Stimulated activated naive CD8-positive, alpha-beta T cell treated with anti-CD3 and anti-CD28 coated beads, Interleukin-15, Interleukin-2, amounts not matched to agents 100 U/mL and 50 U/mL, for 24 hours (primary cell): ENCODE measurements around the gene SLC2A5.

Experiments used
- ATAC-seq: fragments of 150-1000 bp; cut with Tn5 transposase; one replicate; pipeline ENCODE4 v1.10.0; 2021
- DNase-seq: peaks from one replicate; pipeline ENCODE4 v3.0.0; 2021

The SLC2A5 gene

DNA sequence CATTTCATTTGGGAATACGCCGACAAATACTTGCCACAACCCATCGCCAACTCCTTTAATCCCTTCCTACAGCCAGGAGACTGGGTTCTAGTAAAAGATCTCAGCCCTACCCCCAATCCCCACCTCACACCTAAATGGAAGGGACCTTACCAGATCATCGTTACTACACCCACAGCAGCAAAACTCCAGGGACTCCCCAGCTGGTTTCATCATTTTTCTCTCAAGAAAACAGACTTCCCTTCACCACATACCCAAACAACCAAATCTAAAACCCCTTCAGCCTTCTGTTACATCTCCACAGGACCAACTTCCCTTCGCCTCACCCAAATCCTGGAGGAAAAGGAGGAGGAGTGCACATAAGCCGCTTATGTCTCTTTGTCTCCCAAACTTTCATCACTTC is 23.7 kb upstream of the SLC2A5 start:
- ATAC-seq, result no peak
- no peak for DNase-seq

DNA sequence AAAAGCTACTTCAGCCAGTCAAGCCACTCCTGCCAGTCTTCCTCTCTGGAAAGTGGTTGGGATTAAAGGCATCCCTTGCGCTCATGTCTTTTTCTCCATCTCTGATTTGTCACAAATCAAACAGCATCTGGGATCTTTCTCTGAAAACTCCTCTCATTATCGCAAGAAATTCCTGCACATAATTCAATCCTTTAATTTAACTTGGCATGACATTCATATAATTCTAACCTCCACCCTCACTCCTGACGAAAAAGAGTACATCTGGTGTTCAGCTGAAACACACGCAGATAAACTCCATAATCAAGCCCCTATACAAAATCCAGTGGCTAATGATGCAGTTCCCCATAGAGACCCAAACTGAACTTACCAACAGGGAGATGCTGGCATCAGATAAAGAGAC is 19.4 kb upstream of the SLC2A5 start:
- no peak for DNase-seq
- ATAC-seq, result no peak

GRCh38 chr1:9087411-9088125 is 18.1 kb upstream of the SLC2A5 start:
- ATAC-seq (no peak), DNase-seq (no peak)

DNA sequence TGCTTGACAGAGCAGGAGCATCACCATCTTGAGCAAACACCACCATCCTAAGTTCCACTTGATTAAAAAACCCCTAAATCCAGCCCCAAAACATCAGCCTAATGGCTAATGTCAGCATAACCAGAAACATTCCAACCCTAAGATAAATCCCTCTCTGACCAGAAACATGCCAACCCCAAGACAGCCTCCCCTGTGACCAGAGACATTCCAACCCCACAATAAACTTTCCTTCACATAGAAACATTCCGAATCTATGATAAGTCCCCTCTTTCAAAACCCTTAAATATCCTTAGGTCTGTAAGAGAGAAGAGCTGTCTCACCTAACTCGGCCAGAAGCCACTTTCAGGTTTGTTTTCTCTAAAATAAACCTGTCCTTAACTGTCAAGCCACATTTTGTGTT is 17.4 kb upstream of the SLC2A5 start:
- DNase-seq (no peak), ATAC-seq (no peak)

DNA sequence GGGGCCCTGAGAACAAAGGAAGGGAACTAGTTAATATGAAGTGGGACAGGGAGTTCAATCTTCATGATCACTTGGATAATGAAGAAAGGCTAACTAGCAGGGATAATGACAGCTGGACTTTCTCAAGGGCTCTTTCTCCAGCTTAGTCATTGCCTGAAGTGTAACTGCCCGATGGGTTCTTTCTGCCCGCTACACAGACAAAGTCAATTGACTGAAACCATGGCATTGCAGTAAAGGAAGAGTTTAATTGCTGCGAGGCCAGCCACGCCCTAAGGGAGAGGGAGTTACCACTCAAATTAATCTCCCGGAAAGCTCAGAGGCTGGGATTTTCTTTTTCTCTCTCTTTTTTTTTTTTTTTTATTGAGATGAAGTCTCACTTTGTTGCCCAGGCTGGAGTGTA is 16.6 kb upstream of the SLC2A5 start:
- DNase-seq (no peak), ATAC-seq (no peak)

- ATAC-seq, result no peak
- DNase-seq, result no peak
Observed at GRCh38 chr1:9085306-9085940, 16.0 kb upstream of the SLC2A5 start.

DNA sequence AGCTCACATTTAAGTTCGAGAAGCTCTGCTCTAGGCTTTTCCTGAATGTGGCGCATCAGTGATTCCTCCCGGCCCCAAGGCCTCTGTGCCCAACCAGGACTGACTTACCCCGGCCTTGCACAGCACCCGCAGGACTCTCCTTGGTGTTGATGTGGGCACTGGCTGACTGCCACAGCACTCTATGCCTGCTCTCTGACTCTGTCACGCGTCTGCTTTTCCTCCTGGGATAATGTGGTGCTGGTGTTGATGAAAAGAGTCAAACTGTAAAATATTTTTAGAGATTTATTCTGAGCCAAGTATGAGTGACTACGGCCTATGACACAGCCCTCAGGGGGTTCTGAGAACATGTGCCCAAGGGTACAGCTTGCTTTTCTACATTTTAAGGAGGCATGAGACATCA is 15.5 kb upstream of the SLC2A5 start:
- no peak for ATAC-seq
- DNase-seq, result no peak

DNA sequence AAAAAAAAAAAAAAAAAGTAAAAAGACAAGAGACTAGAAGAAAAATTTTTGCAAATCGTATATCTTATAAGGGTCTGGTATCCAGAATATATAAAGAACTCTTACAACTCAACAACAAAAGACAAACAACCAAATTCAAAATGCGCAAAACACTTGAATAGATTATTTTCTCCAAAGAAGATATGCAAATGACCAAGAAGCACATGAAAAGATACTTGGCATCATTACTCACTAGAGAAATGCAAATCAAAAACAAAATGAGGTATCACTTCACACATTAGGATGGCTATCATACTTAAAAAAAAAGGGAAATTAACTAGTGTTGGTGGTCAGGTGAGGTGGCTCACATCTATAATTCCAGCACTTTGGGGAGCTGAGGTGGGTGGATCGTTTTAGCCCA is 12.0 kb upstream of the SLC2A5 start:
- ATAC-seq (no peak), DNase-seq (no peak)

DNA sequence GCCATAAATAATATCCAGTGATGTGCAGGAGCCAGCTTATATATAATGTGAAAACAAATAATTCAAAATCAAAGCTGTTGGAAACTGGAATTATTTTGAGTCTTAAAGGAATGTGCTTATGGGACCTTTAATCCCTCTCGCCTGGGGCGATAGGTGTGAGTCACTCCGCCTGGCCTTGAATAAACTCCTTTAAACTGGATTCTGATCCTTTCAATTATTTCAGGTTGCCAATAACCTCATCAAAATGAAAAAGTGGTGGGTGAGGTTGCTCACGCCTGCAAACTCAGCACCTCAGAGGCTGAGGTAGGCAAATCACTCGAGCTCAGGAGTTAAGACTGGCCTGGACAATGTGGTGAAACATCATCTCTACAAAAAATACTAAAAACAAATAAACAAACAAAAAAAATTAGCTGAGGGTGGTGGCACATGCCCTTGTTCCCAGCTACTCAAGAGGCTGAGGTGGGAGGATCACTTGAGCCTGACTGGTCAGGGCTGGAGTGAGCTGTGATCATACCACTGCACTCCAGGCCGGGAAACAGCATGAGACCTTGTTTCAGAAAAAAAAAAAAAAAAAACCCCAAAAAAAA is 11.4 kb upstream of the SLC2A5 start:
- ATAC-seq, result no peak

GRCh38 chr1:9079988-9080704 is 10.7 kb upstream of the SLC2A5 start:
- DNase-seq, result no peak
- no peak for ATAC-seq

More for the DNA sequence above, 11.4 kb upstream of the SLC2A5 start:
- no peak for DNase-seq

GRCh38 chr1:9078752-9079500 is 9.5 kb upstream of the SLC2A5 start:
- no peak for ATAC-seq
- DNase-seq, result no peak

- DNase-seq (peak; percentile 17), ATAC-seq (peak; percentile 55)
Observed at GRCh38 chr1:9078015-9078751, 8.7 kb upstream of the SLC2A5 start.

- ATAC-seq (no peak), DNase-seq (no peak)
Observed at GRCh38 chr1:9075022-9075421, 5.6 kb upstream of the SLC2A5 start.

DNA sequence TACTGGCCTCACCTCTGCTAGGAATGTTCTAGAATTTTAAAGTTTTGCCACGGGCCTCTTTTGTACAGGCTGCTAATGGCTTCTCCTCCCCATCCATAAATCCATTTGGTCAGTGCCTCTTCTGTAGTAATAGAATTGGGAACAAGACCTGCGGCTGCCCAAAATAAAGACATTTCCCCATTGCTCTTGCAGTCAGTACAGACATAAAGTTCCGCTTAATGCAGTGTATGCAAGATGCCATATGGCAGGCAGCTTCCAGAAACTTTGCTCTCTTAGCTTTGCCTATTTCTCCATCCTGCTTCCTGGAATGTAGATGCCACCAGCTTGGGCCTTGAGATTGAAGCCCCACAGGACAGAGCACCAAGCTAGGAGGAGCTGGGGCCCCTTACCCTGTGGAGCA is 3.7 kb upstream of the SLC2A5 start:
- DNase-seq, result no peak
- ATAC-seq, result no peak

GRCh38 chr1:9071554-9072235 is 2.3 kb upstream of the SLC2A5 start:
- no peak for ATAC-seq

GRCh38 chr1:9070486-9070885 is 1.1 kb upstream of the SLC2A5 start:
- ATAC-seq, result no peak

More at GRCh38 chr1:9071554-9072235, 2.3 kb upstream of the SLC2A5 start:
- DNase-seq, result no peak

GRCh38 chr1:9068981-9069325 is 482 bp downstream of the SLC2A5 start:
- ATAC-seq (no peak), DNase-seq (no peak)

More at GRCh38 chr1:9070486-9070885, 1.1 kb upstream of the SLC2A5 start:
- no peak for DNase-seq

DNA sequence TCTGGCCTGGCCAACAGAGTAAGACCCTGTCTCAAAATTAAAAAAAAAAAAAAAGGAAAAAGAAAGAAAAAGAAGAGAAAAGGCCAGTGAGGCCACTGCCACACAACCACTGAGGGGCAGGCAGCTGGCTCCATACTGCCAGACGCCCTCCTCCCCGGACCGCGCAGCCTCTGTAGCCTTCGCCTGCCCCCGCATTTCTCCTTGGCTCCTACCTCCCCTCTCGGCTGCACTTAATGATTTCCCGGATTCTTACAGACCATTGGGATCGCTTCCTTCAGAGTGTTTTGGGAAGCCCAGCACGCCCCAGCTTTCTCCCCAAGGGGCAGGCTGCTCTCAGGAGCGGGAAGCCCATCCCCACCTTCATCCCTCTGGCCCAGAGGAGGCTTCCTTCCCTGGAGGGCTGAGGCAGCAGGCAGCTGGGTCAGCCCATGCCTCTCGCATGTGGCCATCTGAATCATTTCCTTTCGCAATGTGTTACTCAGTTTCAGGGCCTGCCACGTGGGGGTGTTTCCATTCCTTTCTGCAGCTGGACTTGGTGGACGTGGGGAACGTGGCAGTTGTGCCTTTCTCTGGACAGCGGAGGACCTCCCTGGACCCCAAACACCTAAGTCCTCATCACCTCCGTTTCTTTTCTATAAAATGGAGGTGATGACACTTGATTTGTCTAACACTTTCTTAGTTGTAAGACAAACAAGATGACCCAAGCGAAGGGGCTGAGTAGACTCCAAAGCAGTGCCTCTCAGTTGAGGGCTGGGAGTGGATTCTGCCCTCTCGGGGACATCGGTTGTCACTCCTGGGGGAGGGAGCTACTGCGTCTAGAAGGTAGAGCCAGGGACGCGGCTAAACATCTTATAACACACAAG is 2.3 kb downstream of the SLC2A5 start:
- ATAC-seq (no peak), DNase-seq (no peak)

DNA sequence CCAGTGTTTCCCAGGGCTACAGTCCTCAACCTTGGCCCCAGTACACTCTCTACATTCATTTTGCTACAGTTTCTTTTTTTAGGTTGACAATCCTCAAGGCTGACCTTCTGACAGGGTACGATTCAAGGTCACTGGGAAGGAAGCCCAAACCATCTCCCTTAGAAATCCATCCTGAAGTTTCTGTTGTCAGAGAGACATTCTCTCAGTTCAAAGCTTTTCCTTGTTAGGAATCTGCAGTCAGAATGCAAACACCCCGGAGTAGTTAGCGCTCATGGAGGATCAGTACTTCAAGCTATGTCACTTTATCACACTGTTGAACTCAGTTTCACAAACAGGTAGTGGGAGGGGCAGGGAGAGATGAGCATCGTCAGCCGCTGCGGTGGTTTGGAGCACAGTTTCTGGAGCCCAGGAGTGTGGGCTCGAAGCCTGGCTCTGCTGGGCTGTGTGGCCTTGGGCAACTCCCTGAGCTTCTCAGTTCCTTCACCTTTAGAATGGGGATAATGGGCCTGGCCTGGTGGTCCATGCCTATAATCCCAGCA is 4.2 kb downstream of the SLC2A5 start:
- DNase-seq (no peak), ATAC-seq (no peak)

- DNase-seq (no peak), ATAC-seq (no peak)
Observed at GRCh38 chr1:9062846-9063245, 6.6 kb downstream of the SLC2A5 start.
